ENCODE results near the gene BCL11B. TPM values are rescaled to one million over a fixed set of nuclear protein-coding genes. Genes with fewer than 3 reads are reported as not detected.

BCL11B gene
- total and polyA plus RNA-seq, 10 of the 15 experiments (the other 5 are each of a cell fraction or from before 2014, with no cell fraction given): 0.38 to 5.5 (median 1.3) TPM

- ChIA-PET POLR2A (no interaction called here), CTCF (interaction anchor here (0.8 kb wide), 1 partner anchor 66 kb away, joined by 3 read pairs; no protein-coding TSS in a partner anchor), SMC1A (ENCODE audit: uncharacterized antibody, unreplicated experiment) (no interaction called here), RAD21 (ENCODE audit: unreplicated experiment) (no interaction called here)
- H4K20me1 ChIP-seq (ENCODE audit: control insufficient read depth, insufficient read depth): no peaks in the 10 kb centered on the region
- H3K36me3 ChIP-seq (ENCODE audit: control insufficient read depth in 2 of 2, insufficient read depth in 2 of 2, low read length in 1 of 2): no peaks in the 10 kb centered on the region
- in situ Hi-C loops (cut with MboI) (no loop called here), intact Hi-C loops (cut with micrococcal nuclease; ENCODE audit: unreplicated experiment) (no loop called here)
- no TSS peak for BruUV-seq (replicated peaks)
- FAIRE-seq: no peak
- H3K9me3 ChIP-seq (replicated peaks; ENCODE audit: control insufficient read depth, insufficient read depth, low read length): no peaks in the 10 kb centered on the region
- H3K4me1 ChIP-seq (ENCODE audit: control insufficient read depth, insufficient read depth, low read length): no peaks in the 10 kb centered on the region
- WGBS (ENCODE audit: insufficient coverage, insufficient replicate concordance, low lambda C conversion rate, missing lambda C conversion rate): 33% methylated on average over 6 of the region's 7 CpGs
- no peaks in the 10 kb centered on the region; a peak in 1 of 4 replicates for H3K27me3 ChIP-seq (replicated peaks in 1 of 2; ENCODE audit: control insufficient read depth in 2 of 2, insufficient read depth in 2 of 2, low read length in 1 of 2)
- no peak overlapping the region for H3K4me3 ChIP-seq
- no peak for ATAC-seq
- no peaks in the 10 kb centered on the region for H3K79me2 ChIP-seq (ENCODE audit: control insufficient read depth, insufficient read depth, low read length)
- DNase-seq (ENCODE audit: low read depth, low spot score): no peak
- H2AFZ ChIP-seq (ENCODE audit: control insufficient read depth, low read depth, low read length): no peak overlapping the region
- H3K9ac ChIP-seq (ENCODE audit: control insufficient read depth, insufficient read depth, low read length): no peak overlapping the region
- H3K27ac ChIP-seq (ENCODE audit: control insufficient read depth, insufficient read depth): no peak overlapping the region
- no peak overlapping the region for H3K4me2 ChIP-seq (ENCODE audit: control insufficient read depth, insufficient read depth)
- TF ChIP-seq, protein P1, sequence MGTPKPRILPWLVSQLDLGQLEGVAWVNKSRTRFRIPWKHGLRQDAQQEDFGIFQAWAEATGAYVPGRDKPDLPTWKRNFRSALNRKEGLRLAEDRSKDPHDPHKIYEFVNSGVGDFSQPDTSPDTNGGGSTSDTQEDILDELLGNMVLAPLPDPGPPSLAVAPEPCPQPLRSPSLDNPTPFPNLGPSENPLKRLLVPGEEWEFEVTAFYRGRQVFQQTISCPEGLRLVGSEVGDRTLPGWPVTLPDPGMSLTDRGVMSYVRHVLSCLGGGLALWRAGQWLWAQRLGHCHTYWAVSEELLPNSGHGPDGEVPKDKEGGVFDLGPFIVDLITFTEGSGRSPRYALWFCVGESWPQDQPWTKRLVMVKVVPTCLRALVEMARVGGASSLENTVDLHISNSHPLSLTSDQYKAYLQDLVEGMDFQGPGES (IDR thresholded peaks at IDR 0.05): no peak
- TF ChIP-seq, protein P2, sequence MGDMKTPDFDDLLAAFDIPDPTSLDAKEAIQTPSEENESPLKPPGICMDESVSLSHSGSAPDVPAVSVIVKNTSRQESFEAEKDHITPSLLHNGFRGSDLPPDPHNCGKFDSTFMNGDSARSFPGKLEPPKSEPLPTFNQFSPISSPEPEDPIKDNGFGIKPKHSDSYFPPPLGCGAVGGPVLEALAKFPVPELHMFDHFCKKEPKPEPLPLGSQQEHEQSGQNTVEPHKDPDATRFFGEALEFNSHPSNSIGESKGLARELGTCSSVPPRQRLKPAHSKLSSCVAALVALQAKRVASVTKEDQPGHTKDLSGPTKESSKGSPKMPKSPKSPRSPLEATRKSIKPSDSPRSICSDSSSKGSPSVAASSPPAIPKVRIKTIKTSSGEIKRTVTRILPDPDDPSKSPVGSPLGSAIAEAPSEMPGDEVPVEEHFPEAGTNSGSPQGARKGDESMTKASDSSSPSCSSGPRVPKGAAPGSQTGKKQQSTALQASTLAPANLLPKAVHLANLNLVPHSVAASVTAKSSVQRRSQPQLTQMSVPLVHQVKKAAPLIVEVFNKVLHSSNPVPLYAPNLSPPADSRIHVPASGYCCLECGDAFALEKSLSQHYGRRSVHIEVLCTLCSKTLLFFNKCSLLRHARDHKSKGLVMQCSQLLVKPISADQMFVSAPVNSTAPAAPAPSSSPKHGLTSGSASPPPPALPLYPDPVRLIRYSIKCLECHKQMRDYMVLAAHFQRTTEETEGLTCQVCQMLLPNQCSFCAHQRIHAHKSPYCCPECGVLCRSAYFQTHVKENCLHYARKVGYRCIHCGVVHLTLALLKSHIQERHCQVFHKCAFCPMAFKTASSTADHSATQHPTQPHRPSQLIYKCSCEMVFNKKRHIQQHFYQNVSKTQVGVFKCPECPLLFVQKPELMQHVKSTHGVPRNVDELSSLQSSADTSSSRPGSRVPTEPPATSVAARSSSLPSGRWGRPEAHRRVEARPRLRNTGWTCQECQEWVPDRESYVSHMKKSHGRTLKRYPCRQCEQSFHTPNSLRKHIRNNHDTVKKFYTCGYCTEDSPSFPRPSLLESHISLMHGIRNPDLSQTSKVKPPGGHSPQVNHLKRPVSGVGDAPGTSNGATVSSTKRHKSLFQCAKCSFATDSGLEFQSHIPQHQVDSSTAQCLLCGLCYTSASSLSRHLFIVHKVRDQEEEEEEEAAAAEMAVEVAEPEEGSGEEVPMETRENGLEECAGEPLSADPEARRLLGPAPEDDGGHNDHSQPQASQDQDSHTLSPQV (IDR thresholded peaks at IDR 0.05): no peak
- TF ChIP-seq HCFC1 (IDR thresholded peaks at IDR 0.05; ENCODE audit: low read length) (no peak), CHD2 (IDR thresholded peaks at IDR 0.05; ENCODE audit: borderline replicate concordance, low read depth, low read length) (no peak), FOS (IDR thresholded peaks at IDR 0.05; ENCODE audit: borderline replicate concordance, extremely low read depth, insufficient read length) (no peak), SREBF2 (IDR thresholded peaks at IDR 0.05; ENCODE audit: low read length) (no peak), BCLAF1 (IDR thresholded peaks at IDR 0.05) (no peak), MTA3 (IDR thresholded peaks at IDR 0.05; ENCODE audit: borderline replicate concordance, low read length) (no peak), CEBPZ (IDR thresholded peaks at IDR 0.05; ENCODE audit: low read depth, low read length) (no peak), POLR2AphosphoS5 (IDR thresholded peaks at IDR 0.05; ENCODE audit: low read length) (no peak), SIN3A (IDR thresholded peaks at IDR 0.05; ENCODE audit: low read depth, low read length) (no peak), RAD21 (IDR thresholded peaks at IDR 0.05; ENCODE audit: insufficient read depth, low read depth, low read length) (no peak)
Measured at GRCh38 chr14:99200654-99201005, 71.4 kb downstream of the BCL11B start.
